Activated CD8-positive, alpha-beta T cell treated with anti-CD3 and anti-CD28 coated beads, Interleukin-2, amount 10 ng/mL, durations not matched to agents 7 days and 5 days (primary cell): Measurements from ENCODE around the gene CCS. TPM values are rescaled to one million over a fixed set of nuclear protein-coding genes. Genes with fewer than 3 reads are reported as not detected.
A peak's percentile ranks its signal among the peaks of the same experiment; 100 is the strongest.

Source experiments
- ATAC-seq: fragments of 150-1000 bp; cut with Tn5 transposase; one replicate; pipeline ENCODE4 v1.10.0; 2021; ENCODE audit warnings: moderate library complexity
- CTCF ChIA-PET: fragments of 350-600 bp; sonication (Branson Sonifier 250); formaldehyde crosslinking; loops from one replicate; lab custom pipeline; 2021; ENCODE audit warnings: antibody characterized with exemption; lab: Charles Lee
- POLR2A ChIA-PET: fragments of 350-600 bp; sonication (Branson Sonifier 250); formaldehyde crosslinking; loops from one replicate; lab custom pipeline; 2021; ENCODE audit warnings: antibody characterized with exemption; lab: Charles Lee
- DNase-seq: peaks from one replicate; pipeline ENCODE4 v3.0.0-alpha.2; 2020
- H3K27ac Mint-ChIP-seq: one replicate; pipeline ENCODE4 v1.8.0; 2021; ENCODE audit warnings: mild to moderate bottlenecking, mixed read lengths
- H3K27me3 Mint-ChIP-seq: one replicate; pipeline ENCODE4 v1.8.0; 2021; ENCODE audit warnings: low read depth, mixed read lengths
- H3K36me3 Mint-ChIP-seq: one replicate; pipeline ENCODE4 v1.8.0; 2021; ENCODE audit warnings: low read depth, mixed read lengths
- H3K4me1 Mint-ChIP-seq: one replicate; pipeline ENCODE4 v1.8.0; 2021; ENCODE audit warnings: low read depth, mixed read lengths
- H3K4me3 Mint-ChIP-seq: one replicate; pipeline ENCODE4 v1.8.0; 2021; ENCODE audit warnings: mild to moderate bottlenecking, mixed read lengths
- H3K9me3 Mint-ChIP-seq: one replicate; pipeline ENCODE4 v1.8.0; 2022; ENCODE audit warnings: mixed read lengths; ENCODE audit not compliant: insufficient read depth
- total RNA-seq, 2 experiments: library from RNA; stranded (reverse); gene quantifications; one replicate each; pipeline ENCODE4 v1.2.3, GENCODE V29; 2021

The CCS gene
- total RNA-seq, 2 experiments from 2014 or later = 29.3 to 32.5 TPM

GRCh38 chr11:66641834-66642233 is 48.8 kb downstream of the CCS start:
- H3K27ac Mint-ChIP-seq = no peak overlapping the region
- H3K4me3 Mint-ChIP-seq = peak overlapping the region; percentile 98
- no peaks in the 10 kb centered on the region for H3K27me3 Mint-ChIP-seq
- H3K4me1 Mint-ChIP-seq = peaks cover 87% of the 10 kb centered on the region
- H3K36me3 Mint-ChIP-seq = peaks cover 92% of the 10 kb centered on the region
- no peaks in the 10 kb centered on the region for H3K9me3 Mint-ChIP-seq
- ATAC-seq = no peak
- ChIA-PET POLR2A (interaction anchor here (6.3 kb wide), 1 partner anchor 26 kb away, joined by 78 read pairs; the partner anchor contains the start of gene RBM14), CTCF (interaction anchor here (0.7 to 1.4 kb wide), 2 partner anchors 36 kb away, joined by 4 to 5 read pairs; partner anchors contain the start of gene RBM4B)
- no peak for DNase-seq

- H3K27ac Mint-ChIP-seq = no peak overlapping the region
- POLR2A ChIA-PET = interaction anchor here (0.5 to 2.0 kb wide), 2 partner anchors 11 to 22 kb away, joined by 3 to 7 read pairs; no protein-coding TSS in a partner anchor
- DNase-seq (no peak), ATAC-seq (no peak)
- H3K4me1 Mint-ChIP-seq = peaks cover 81% of the 10 kb centered on the region
- no peaks in the 10 kb centered on the region for H3K27me3 Mint-ChIP-seq
- no peak overlapping the region for H3K4me3 Mint-ChIP-seq
- H3K36me3 Mint-ChIP-seq = peaks cover 93% of the 10 kb centered on the region
- CTCF ChIA-PET = no interaction called here
- H3K9me3 Mint-ChIP-seq = no peaks in the 10 kb centered on the region
Observed at GRCh38 chr11:66643745-66644437, 50.9 kb downstream of the CCS start.

- no peaks in the 10 kb centered on the region for H3K9me3 Mint-ChIP-seq
- POLR2A ChIA-PET = interaction anchor here (0.7 to 1.7 kb wide), 2 partner anchors 9 to 10 kb away, joined by 3 to 7 read pairs; partner anchors contain the start of gene RBM4
Observed at GRCh38 chr11:66646828-66647227, 53.8 kb downstream of the CCS start.

GRCh38 chr11:66649903-66650302 is 56.9 kb downstream of the CCS start:
- peaks cover 31% of the 10 kb centered on the region for H3K4me1 Mint-ChIP-seq
- H3K36me3 Mint-ChIP-seq = peaks cover 70% of the 10 kb centered on the region
- ChIA-PET POLR2A (interaction anchor here (0.7 to 2.4 kb wide), 3 partner anchors 10 to 159 kb away, joined by 3 to 8 read pairs (median 5); partner anchors contain the start of gene RBM14), CTCF (interaction anchor here (1.0 to 1.4 kb wide), 2 partner anchors 10 to 28 kb away, joined by 3 to 10 read pairs; partner anchors contain the start of gene RBM4B)
- no peaks in the 10 kb centered on the region for H3K27me3 Mint-ChIP-seq
- no peak overlapping the region for H3K27ac Mint-ChIP-seq
- no peak for ATAC-seq
- no peak for DNase-seq
- H3K9me3 Mint-ChIP-seq = no peaks in the 10 kb centered on the region
- no peak overlapping the region for H3K4me3 Mint-ChIP-seq

More at GRCh38 chr11:66646828-66647227, 53.8 kb downstream of the CCS start:
- peaks cover 88% of the 10 kb centered on the region for H3K36me3 Mint-ChIP-seq
- ATAC-seq (no peak), DNase-seq (no peak)
- H3K27ac Mint-ChIP-seq = peak overlapping the region; percentile 12
- H3K4me3 Mint-ChIP-seq = no peak overlapping the region
- H3K27me3 Mint-ChIP-seq = no peaks in the 10 kb centered on the region
- peaks cover 59% of the 10 kb centered on the region for H3K4me1 Mint-ChIP-seq
- CTCF ChIA-PET = interaction anchor here (1.2 to 2.7 kb wide), 2 partner anchors 8 to 31 kb away, joined by 3 to 11 read pairs; partner anchors contain the start of genes RBM4 and RBM4B

- Mint-ChIP-seq H3K9me3 (no peaks in the 10 kb centered on the region), H3K4me1 (peaks cover 19% of the 10 kb centered on the region), H3K4me3 (no peak overlapping the region), H3K27ac (no peak overlapping the region), H3K36me3 (peaks cover 66% of the 10 kb centered on the region), H3K27me3 (no peaks in the 10 kb centered on the region)
- ATAC-seq (peak; percentile 9), DNase-seq (no peak)
- ChIA-PET CTCF (no interaction called here), POLR2A (interaction anchor here (2.4 kb wide), 1 partner anchor 11 kb away, joined by 8 read pairs; no protein-coding TSS in a partner anchor)
Observed at GRCh38 chr11:66651016-66651415, 58.0 kb downstream of the CCS start.

DNA sequence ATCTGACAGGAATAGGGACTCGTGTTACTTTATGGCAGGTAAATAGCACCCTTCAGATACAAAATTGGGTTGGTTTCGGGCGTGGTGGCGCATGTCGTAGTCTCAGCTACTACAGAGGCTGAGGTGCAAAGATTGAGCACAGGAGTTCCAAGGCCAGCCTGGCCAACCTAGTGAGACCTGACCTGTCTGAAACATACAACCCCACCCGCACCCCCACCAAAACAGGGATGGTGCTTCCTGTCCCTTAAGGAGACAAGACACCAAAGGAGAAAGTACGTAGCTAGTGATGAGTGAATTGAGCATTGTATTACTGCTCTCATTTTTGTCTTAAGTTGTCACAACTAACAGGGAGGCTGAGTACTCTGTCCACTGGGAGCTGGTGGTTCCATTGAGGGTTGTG is 59.7 kb downstream of the CCS start:
- H3K4me1 Mint-ChIP-seq = peaks cover 3% of the 10 kb centered on the region
- H3K36me3 Mint-ChIP-seq = peaks cover 54% of the 10 kb centered on the region
- CTCF ChIA-PET = interaction anchor here (1.1 to 1.7 kb wide), 2 partner anchors 22 to 25 kb away, joined by 3 to 6 read pairs; partner anchors contain the start of gene RBM4B
- H3K27me3 Mint-ChIP-seq = no peaks in the 10 kb centered on the region
- ATAC-seq (no peak), DNase-seq (no peak)
- peak overlapping the region; percentile 3 for H3K27ac Mint-ChIP-seq
- H3K9me3 Mint-ChIP-seq = no peaks in the 10 kb centered on the region
- no peak overlapping the region for H3K4me3 Mint-ChIP-seq
- POLR2A ChIA-PET = interaction anchor here (1.0 to 1.5 kb wide), 2 partner anchors 14 to 37 kb away, joined by 4 to 5 read pairs; partner anchors contain the start of gene RBM4

DNA sequence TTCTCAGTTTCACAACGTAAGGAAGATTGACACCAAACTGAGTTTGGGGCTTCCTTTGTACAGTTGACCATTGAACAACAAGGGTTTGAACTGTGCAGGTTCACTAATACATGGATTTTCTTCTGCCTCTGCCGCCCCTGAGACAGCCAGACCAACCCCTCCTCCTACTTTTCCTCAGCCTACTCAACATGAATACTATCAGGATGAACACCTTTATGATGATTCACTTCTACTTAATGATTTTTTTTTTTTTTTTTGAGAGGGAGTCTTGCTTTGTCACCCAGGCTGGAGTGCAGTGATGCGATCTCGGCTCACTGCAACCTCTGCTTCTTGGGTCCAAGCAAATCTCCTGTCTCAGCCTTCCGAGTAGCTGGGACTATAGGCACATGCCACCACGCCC is 60.1 kb downstream of the CCS start:
- no peak overlapping the region for H3K27ac Mint-ChIP-seq
- H3K27me3 Mint-ChIP-seq = no peaks in the 10 kb centered on the region
- H3K9me3 Mint-ChIP-seq = no peaks in the 10 kb centered on the region
- CTCF ChIA-PET = interaction anchor here (1.0 to 1.7 kb wide), 2 partner anchors 25 to 267 kb away, joined by 3 to 6 read pairs; partner anchors contain the start of gene RBM4B
- POLR2A ChIA-PET = interaction anchor here (1.0 to 1.5 kb wide), 3 partner anchors 15 to 37 kb away, joined by 3 to 5 read pairs (median 4); partner anchors contain the start of gene RBM4
- no peak overlapping the region for H3K4me3 Mint-ChIP-seq
- H3K36me3 Mint-ChIP-seq = peaks cover 52% of the 10 kb centered on the region
- DNase-seq (no peak), ATAC-seq (no peak)
- peaks cover 3% of the 10 kb centered on the region for H3K4me1 Mint-ChIP-seq

Other genes starting within 250 kb of the CCS start
- gene BRMS1, start 248.1 kb upstream of the CCS start, total RNA-seq = 10 to 100 TPM; 53.2 to 57.1 TPM
- 1 to 10 TPM; 7.6 TPM for gene B4GAT1, start 245.6 kb upstream of the CCS start, total RNA-seq
- 10 to 100 TPM; 10.0 to 11.1 TPM for gene SLC29A2, start 221.4 kb upstream of the CCS start, total RNA-seq
- under 1 TPM; 0.18 to 0.34 TPM for gene NPAS4, start 172.2 kb upstream of the CCS start, total RNA-seq
- gene MRPL11, start 154.3 kb upstream of the CCS start, total RNA-seq = 100 to 1,000 TPM in 1 of 2 experiments, 10 to 100 TPM in 1; 93.7 to 100 TPM
- gene PELI3, start 126.3 kb upstream of the CCS start, total RNA-seq = 1 to 10 TPM; 5.1 to 5.8 TPM
- 10 to 100 TPM; 73.3 to 79.1 TPM for gene DPP3, start 112.8 kb upstream of the CCS start, total RNA-seq
- gene BBS1, start 82.5 kb upstream of the CCS start, total RNA-seq = 10 to 100 TPM; 10.6 to 14.0 TPM
- 10 to 100 TPM; 15.5 to 15.9 TPM for gene ZDHHC24, start 47.1 kb upstream of the CCS start, total RNA-seq
- gene ACTN3, start 46.3 kb upstream of the CCS start, total RNA-seq = not detected
- under 1 TPM; 0.70 to 0.90 TPM for gene CTSF, start 24.6 kb upstream of the CCS start, total RNA-seq
- under 1 TPM; 0.55 to 0.70 TPM for gene CCDC87, start 122 bp upstream of the CCS start, total RNA-seq
- 100 to 1,000 TPM; 168 to 182 TPM for gene RBM14, start 23.4 kb downstream of the CCS start, total RNA-seq
- gene RBM4, start 45.5 kb downstream of the CCS start, total RNA-seq = 100 to 1,000 TPM; 118 to 121 TPM
- 10 to 100 TPM; 18.7 to 21.5 TPM for gene RBM4B, start 84.7 kb downstream of the CCS start, total RNA-seq
- under 1 TPM in 1 of 2 experiments, not detected in 1; 0.31 TPM for gene SPTBN2, start 136.0 kb downstream of the CCS start, total RNA-seq